SK-N-MC (cell line): ENCODE results near the gene AVPR1B.

Source experiments
- EZH2 ChIP-seq: fragments of 200-600 bp; sonication (generic); IDR thresholded peaks from one replicate; pipeline ENCODE4 v1.6.1; 2017; ENCODE audit warnings: antibody characterized with exemption
- POLR2AphosphoS5 ChIP-seq: IDR thresholded peaks from 2 replicates; pipeline ENCODE4 v1.6.1; 2012; ENCODE audit warnings: mild to moderate bottlenecking, low read depth, low read length, borderline replicate concordance

DNA sequence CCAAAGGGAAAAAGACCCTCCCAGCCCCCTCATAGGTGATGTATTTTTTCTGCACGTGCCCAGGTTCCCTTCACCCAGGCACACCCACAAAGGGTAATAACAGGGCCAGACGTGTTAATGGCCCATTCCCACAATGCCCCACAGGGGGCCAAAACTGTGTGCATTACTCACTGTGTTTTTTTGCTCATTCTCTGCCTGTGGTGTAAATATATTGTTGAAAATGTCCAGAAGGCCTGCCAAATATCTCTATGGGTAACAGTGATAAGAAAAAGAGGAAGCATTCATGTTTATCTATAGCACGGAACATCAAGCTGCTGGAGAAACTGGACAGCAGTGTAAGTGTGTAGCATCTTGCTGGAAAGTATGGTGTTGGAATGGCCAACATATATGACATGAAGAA, 42.3 kb downstream of the AVPR1B start:
- TF ChIP-seq EZH2 (no peak), POLR2AphosphoS5 (no peak)
